Lower leg skin (tissue), 3 donors: ENCODE results near the gene ZNF503.

ENCODE experiments used
- CTCF ChIP-seq, 3 donors: fragments of 450-650 bp; IDR thresholded peaks; one replicate each; pipeline ENCODE4 v1.5.1; 2016; ENCODE audit warnings: antibody characterized with exemption in 3 of 3, mild to moderate bottlenecking in 3 of 3, moderate library complexity in 2 of 3
- POLR2A ChIP-seq, 2 donors: fragments of 450-650 bp; IDR thresholded peaks; one replicate each; pipeline ENCODE4 v1.6.1; 2016 to 2017; ENCODE audit warnings: antibody characterized with exemption in 2 of 2, mild to moderate bottlenecking in 1 of 2, moderate library complexity in 1 of 2

GRCh38 chr10:75363431-75363830 lies 38.1 kb downstream of the ZNF503 start:
- no peak for TF ChIP-seq CTCF (IDR thresholded peaks at IDR 0.05)
- no peak for TF ChIP-seq POLR2A (IDR thresholded peaks at IDR 0.05)
